NCI-H510A treated with DMSO at 0.1 percent for 48 hours (cell line): ENCODE measurements around the gene HGS.

Source experiments
- DNase-seq: peaks from one replicate; lab custom pipeline; 2025; lab: John Stamatoyannopoulos, UW

The HGS gene

DNA sequence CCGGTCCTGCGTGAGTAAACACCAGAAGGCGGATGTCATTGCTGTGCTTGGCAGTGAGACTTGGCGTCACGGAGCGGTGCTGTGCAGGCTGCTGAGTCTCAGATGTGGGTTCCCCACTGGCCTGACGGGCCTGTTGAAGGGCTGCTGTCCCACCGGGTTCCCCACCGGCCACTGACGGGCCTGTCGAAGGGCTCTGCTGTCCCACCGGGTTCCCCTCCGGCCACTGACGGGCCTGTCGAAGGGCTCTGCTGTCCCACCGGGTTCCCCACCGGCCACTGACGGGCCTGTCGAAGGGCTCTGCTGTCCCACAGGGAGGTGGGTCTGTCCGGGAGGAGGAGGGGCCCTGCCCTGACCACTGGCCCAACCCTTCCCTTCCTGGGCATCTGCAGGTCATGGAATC lies 2.8 kb downstream of the HGS start:
- DNase-seq: no peak

DNA sequence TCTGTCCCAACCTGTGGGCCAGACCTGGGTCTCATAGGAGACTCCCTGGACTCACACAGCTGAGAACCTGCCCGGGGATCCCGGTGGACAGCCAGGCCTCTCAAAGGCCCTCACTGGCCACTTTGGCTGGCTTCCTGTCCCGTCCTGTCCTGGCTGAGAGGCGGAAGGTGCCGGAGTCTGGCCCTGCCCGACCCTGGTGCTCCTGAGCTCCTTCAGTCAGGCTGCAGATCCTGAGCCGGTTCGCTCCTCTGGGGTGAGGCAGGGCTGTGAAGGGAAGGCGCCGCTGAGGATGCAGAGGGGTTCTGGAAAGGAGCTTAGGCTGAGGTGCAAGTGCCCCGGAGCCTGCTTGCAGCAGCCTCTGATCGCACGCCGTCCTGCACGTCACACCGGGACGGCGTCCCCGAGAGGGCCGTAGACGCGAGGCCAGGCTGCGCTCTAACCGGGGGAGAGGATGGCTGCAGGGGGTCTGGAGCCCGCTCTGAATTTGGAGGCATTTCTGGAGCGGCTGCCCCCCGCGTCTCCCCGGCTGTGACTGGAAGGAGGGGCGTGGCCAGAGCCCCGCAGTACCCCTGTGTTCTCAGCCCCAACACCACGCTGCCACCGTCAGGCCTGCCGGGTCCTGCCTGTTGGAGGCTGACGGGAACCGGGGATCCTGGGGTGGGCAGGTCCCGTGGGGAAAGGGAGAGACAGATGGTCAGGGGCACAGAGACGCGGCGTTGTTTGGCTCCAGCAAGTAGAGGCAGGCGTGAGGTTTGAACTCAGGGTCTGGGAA lies 4.1 kb downstream of the HGS start:
- DNase-seq: no peak

DNA sequence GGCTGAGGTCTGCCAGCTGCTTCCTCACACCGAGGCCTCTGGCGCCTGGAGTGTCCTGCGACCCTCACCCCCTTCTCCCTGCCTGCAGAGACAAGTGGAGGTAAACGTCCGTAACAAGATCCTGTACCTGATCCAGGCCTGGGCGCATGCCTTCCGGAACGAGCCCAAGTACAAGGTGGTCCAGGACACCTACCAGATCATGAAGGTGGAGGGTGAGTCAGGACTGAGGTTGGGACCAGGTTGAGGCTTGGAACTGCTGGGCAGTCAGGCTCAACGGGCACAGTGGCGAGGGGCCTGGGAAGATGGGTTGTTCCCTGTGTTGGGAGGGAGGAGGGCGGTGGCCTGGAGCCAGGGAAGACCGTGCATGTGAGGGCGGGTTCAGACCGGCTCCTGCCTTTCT lies 4.8 kb downstream of the HGS start:
- DNase-seq: no peak

GRCh38 chr17:81690066-81690465 lies 6.3 kb downstream of the HGS start:
- DNase-seq: no peak

DNA sequence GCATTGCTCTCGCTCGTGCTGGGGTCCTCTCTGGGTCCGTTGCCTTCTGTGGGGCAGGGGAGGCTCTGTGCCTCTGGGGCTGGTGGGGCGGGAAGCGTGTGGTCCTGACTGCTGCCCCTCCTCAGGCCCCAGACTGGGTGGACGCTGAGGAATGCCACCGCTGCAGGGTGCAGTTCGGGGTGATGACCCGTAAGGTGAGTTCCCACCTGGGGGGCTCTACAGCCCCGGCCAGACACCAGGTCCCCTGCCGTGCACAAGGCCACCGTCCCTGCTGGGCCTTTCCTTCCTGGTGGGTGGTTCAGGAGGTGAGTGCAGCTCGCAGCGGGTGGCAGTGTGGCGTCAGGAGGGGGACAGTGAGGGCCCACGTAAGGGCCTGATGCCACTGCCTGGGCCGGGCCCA lies 6.7 kb downstream of the HGS start:
- no peak for DNase-seq

DNA sequence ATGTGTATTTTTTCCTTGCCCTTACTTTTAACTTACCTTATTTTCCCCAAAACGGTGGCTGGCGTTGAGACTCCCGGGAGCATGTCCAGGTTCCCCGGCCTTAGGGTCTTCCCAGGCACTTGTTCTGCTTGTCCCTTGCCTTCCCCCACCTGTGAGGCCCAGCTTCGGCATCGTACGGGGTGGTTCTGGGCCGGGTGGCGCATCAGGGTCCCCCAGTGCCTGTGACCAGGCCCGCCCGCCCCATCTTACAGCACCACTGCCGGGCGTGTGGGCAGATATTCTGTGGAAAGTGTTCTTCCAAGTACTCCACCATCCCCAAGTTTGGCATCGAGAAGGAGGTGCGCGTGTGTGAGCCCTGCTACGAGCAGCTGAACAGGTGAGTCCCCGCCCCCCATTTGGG lies 7.4 kb downstream of the HGS start:
- no peak for DNase-seq

GRCh38 chr17:81691608-81692007 lies 7.8 kb downstream of the HGS start:
- DNase-seq: no peak

DNA sequence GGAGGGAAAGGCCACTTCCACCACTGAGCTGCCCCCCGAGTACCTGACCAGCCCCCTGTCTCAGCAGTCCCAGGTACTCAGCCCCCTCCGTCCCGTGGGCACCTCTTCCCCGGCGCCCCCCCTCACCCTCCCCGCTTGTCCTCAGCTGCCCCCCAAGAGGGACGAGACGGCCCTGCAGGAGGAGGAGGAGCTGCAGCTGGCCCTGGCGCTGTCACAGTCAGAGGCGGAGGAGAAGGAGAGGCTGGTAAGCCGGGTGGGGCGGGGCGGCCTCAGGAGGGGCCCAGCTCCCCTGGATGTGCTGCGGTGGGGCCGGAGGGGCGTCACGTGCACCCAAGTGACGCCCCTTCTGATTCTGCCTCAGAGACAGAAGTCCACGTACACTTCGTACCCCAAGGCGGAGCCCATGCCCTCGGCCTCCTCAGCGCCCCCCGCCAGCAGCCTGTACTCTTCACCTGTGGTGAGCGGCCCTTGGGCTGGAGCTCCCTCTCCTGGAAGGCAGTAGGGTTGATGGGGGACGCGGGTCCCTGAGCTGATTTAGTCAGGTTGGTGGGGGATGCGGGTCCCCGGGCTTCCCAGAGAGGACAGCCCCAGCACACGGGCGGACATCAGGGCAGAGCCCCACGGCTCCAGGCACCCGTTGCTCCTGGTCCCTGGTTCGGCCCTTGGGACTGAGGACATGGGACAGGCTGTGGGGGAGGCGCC lies 9.8 kb downstream of the HGS start:
- no peak for DNase-seq

- DNase-seq: no peak
Observed at GRCh38 chr17:81694810-81695209, 11.0 kb downstream of the HGS start.

DNA sequence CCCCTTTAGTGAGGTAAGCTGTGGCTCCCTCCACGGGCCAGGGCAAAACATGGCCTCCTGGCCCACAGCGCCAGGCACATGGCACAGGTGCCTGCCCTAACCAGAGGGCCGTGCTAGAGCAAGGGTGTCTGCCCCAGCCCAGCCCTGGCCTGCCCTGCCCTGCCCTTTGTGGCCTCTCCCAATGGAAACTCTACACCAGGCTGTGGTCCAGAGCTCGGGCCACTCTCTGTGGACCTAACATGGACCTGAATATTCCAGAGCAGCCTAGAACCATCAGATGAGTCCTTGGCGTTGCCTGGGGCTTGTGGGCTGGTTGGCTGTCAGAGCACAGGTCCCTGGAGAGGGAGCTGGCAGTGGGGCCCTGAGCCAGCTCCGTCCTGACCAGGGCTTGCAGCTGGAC lies 11.4 kb downstream of the HGS start:
- no peak for DNase-seq

GRCh38 chr17:81695801-81696200 lies 12.0 kb downstream of the HGS start:
- no peak for DNase-seq

DNA sequence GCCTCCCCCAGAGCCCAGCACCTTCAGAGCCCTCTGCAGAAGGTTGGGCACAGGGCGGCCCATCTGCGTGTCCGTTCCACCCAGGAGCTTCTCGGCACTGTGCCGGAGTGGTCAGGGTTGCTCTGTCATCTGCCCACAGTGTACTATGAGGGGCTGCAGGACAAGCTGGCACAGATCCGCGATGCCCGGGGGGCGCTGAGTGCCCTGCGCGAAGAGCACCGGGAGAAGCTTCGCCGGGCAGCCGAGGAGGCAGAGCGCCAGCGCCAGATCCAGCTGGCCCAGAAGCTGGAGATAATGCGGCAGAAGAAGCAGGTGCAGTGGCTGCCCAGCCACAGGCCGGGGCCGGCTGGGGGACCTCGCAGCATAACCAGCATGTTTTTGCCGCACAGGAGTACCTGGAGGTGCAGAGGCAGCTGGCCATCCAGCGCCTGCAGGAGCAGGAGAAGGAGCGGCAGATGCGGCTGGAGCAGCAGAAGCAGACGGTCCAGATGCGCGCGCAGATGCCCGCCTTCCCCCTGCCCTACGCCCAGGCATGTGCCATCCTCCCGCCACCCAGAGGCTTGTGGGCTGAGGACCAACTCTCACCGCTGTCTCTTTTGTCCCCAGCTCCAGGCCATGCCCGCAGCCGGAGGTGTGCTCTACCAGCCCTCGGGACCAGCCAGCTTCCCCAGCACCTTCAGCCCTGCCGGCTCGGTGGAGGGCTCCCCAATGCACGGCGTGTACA lies 12.6 kb downstream of the HGS start:
- DNase-seq: no peak

DNA sequence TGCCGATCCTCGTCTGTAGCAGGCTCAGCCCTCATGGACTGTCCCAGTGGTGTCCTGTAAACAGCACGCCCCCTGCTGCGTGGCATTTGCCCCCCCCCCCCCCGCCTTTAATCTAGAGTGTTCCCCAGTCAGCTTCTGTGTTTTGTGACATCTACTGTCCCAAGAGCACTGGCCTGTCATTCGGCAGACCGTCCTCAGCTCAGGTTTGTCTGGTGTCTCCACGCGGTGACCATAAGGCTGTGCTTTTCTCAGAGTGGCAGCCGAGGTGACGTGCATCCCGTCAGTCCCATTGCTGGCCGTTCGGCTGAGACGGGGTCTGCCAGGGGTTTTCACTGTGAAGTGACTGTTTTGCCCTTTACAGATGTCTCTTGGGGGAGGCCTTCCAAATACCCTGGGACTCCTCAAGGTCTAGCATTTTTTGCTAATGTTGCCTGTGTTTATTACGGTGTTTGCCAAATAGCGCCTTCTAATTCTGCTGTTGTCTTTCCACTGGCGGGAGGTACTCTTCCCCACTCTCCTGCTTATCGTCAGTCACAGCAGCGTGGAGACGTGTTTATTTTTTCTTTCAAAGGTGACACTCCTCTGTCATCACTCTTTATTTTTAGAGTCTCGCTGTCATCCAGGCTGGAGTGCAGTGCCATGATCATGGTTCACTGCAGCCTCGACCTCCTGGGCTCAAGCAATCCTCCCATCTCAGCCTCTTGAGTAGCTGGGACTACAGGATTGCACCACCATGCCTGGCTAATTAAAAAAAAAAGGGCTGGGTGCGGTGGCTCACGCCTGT lies 13.6 kb downstream of the HGS start:
- no peak for DNase-seq

GRCh38 chr17:81700353-81701287 lies 16.8 kb downstream of the HGS start:
- no peak for DNase-seq

DNA sequence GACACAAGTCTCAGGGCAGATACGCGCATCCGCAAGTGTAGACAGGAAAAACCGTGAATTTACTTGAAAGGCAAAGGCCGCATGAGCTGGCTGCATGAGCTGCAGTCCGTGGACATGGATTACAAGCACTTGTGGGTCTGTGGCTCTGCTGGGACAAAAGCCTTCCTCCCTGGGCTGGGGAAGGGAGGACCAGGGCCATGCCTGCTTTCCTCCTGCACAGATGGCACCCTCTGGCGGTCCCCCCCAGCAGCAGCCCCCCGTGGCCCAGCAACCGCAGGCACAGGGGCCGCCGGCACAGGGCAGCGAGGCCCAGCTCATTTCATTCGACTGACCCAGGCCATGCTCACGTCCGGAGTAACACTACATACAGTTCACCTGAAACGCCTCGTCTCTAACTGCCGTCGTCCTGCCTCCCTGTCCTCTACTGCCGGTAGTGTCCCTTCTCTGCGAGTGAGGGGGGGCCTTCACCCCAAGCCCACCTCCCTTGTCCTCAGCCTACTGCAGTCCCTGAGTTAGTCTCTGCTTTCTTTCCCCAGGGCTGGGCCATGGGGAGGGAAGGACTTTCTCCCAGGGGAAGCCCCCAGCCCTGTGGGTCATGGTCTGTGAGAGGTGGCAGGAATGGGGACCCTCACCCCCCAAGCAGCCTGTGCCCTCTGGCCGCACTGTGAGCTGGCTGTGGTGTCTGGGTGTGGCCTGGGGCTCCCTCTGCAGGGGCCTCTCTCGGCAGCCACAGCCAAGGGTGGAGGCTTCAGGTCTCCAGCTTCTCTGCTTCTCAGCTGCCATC lies 17.7 kb downstream of the HGS start:
- DNase-seq: no peak

DNA sequence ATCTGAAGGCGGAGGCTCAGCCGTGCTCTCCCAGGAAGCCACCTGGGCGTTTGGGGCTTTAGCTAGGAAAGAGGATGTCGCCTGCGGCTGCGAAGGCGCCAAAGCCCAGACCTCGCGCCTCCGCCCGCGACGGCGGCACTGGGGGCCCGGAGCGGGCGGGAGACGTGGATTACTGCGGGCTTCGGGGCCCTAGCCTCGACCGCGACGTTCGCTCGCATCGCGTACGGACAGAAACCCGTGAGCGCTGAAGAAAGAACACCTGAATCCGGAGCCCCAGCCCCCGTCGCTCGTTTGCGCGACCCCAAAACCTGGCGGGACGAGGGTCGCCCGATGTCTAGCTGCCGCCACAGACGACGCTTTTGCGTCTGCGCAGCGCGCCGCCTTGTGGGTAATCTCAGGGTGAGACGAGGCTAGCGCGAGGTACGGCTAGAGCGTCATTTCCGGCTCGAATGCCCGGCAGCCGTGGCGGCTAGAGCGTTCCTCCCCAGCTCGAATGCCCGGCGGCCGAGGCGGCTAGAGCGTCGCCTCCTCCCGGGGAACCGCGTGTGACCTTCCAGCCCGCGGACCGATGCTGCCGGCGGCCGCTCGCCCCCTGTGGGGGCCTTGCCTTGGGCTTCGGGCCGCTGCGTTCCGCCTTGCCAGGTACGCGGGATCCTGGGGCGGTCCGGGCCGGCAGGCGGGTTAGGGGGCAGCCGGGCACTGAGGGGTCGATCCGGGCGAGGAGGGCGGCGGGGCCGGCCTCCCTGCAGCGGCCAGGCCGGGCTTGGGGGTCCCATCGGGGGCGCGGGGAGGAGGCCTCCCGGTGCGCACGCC lies 19.3 kb downstream of the HGS start, which contains the start of gene MRPL12:
TSS of gene MRPL12 (plus strand) at position 434 of the 813 bp plus-strand sequence. CDS start at position 569, 135 bp downstream.
- peak; percentile 95 for DNase-seq

DNA sequence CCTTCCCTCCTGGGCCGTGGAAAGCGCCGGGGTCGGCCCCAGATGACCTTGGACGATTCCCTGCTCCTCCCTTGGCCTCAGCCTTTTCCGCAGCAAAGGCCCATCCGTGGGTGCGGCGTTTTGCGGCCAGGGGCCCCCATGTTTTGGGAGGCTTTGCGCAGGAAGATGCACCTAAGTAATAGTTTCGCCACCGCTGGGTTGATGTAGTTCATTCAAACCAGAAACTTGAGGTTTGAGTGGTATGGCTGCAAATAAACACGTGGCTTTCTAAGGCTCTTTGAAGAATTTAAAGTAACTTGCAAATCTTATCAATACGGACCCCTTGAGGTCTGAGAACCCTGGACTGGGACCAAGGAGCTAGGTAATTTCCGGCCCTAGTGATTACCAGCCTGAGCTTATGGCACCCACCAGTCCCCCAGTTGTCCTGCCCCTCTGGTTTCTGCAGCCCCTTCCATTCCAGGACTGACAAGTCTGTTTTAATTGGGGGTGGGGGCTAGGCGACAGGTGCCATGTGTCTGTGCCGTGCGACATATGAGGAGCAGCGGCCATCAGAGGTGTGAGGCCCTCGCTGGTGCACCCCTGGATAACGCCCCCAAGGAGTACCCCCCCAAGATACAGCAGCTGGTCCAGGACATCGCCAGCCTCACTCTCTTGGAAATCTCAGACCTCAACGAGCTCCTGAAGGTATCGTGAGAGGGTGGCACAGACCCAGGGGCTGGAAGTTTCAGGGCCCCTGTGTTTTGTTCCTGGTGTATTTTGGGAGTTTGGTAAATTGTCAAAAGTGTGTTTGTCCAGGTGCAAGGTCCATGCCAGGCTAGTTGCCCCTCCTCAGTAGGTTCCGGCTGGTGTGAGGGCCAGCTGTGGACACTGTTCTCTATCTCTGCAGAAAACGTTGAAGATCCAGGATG lies 20.2 kb downstream of the HGS start:
- DNase-seq: no peak

DNA sequence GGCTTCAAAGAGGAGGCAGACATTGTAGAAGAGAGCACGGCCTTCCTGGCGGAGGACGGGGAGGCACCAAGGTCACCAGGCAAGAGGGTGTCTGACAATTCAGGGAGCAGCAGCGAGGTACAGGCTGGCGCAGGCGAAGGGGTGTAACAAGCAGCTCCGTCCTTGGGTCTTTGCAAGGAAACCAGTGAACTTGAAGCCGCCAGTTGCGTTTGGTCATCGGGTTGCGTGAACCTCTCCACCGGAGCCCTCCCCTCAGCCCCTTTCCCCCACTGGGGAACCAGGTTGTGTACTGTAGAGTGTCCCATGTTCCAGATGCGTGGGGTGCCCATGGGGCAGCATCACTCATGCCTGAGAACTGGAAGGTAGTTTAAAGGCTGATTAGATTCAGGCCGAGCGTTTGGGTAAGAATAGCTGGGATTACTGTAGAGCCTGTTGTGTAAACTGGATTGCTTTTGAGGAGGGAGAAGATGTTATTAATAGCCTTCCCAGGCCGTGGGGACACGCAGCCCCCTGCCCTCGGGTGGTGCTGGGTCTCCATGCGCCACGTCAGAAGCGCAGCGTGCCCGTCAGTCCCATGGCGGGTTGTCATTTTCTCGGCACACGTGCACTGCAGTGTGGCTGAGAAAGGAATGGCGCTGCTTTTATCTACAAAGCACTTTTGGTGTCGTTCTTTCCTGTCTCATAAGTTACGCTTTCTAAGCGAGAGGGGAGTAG lies 21.9 kb downstream of the HGS start:
- no peak for DNase-seq
